ENCODE results near the gene TOMM6. TPM values are rescaled to one million over a fixed set of nuclear protein-coding genes. Genes with fewer than 3 reads are reported as not detected.
"Not testable (repeated sequence)": the region's sequence is repeated elsewhere in the genome, so short reads cannot be mapped to it uniquely, and the experiment has no call there.

Gene TOMM6
- total RNA-seq, 1 donor from 2014 or later: 88.1 TPM

DNA sequence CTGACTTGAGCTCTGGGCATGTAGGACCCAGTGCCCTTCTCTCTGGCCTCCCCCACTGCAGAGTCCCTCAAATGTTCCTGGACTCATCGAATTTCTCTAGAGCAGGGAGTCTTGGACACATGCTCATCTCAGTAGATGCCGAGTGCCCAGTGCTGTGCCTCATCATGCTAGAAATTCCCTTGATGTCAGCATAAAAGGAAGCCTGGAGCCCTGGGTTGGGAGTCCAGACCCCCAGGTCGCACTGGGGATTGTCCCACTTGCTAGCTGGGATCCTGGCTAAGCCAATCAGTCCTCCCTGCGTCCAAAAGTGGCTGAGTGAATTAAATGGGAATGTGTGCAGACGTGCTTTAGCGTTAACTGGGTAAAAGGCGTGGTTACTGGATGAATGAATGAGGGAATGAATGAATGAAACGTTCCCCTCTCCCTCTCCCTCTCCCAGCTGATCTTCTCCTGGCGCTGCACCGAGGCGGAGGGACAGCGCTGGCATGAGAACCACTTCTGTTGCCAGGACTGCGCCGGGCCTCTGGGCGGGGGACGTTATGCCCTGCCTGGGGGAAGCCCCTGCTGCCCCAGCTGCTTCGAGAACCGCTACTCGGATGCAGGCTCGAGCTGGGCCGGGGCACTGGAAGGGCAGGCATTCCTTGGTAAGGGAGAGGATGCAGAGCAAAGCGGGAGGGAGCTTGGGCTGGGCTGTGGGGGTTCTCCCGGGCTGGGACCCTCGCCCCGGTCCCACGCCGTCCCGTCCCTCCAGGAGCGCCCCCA is 1.6 kb upstream of the TOMM6 start:
- peak; percentile 71 for DNase-seq

DNA sequence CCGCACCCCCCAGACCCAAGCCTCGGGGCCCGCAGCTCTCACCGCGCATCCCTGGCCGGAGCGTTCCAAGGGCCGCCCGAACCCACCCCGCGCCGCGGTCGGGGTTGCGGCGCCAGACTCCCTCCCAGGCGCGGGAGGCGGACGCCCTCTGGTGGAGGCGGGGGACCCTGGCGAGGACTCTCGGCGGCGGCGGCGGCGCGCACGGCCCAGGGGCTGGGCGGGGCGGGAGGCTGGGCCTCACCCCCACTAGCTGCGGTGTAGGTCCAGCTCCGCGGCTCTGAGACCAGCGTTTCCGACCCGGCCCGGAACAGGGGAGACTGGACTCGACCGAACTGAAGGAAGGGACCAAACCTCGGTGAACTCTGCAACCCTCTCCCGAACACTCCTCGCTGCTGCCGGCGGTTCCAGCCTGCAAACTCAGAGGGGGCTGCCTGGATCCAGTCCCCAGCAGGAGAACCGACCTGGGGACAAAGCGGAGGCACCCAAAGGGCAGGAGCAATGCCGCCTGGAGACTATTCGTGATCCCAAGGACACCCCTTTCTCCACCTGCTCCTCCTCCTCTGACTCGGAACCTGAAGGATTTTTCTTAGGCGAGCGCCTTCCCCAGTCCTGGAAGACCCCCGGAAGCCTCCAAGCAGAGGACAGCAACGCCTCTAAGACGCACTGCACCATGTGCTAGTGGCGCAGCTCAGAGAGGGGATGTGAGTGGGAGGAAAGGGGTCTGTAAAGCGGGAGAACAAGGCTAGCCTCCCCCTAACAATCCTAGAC is 859 bp upstream of the TOMM6 start:
- peak; percentile 93 for DNase-seq

- no peak for DNase-seq
Observed at GRCh38 chr6:41789390-41789724, 1.9 kb downstream of the TOMM6 start.

DNA sequence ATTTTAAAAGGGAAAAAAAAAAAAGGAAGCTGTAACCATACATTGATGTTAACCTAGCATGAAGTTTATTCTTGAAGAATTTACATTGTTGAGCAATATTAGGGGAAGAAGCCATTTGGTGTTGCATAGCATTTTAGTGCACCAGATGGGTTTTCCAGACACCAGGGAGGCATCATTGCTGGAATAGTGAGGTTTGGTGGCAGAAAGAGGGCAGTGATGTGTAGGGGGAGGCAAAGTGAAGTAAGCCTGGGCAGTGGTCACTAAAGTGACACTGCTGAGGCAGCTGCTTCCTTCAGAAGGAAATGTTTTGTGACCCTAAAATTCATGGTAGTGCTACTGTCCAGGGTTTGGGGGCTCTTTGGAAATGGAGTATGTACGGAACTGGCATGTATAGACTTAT is 2.6 kb downstream of the TOMM6 start:
- no peak for DNase-seq

- no peak for DNase-seq
Observed at GRCh38 chr6:41791305-41791704, 3.8 kb downstream of the TOMM6 start.

GRCh38 chr6:41791984-41792383 is 4.5 kb downstream of the TOMM6 start:
- DNase-seq: no peak

DNA sequence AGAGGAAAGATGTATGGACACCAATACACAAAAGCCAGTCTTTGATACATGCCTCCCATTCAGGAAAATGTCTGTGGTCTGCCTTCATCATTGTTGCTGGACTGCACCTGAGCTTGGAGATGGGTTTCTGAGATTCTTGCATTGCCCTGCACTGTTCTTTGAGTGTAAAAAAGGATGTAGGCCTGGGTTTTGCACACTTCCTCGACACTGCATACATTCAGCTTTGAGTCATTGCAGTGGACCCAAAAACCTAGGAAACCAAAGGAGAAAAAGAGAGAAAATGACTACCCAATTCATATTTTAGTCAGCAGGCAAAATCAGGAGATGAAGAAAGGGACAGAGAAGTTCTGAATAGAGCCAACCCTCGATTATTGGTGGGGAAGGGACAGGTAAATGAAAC is 9.0 kb downstream of the TOMM6 start:
- DNase-seq: no peak

DNA sequence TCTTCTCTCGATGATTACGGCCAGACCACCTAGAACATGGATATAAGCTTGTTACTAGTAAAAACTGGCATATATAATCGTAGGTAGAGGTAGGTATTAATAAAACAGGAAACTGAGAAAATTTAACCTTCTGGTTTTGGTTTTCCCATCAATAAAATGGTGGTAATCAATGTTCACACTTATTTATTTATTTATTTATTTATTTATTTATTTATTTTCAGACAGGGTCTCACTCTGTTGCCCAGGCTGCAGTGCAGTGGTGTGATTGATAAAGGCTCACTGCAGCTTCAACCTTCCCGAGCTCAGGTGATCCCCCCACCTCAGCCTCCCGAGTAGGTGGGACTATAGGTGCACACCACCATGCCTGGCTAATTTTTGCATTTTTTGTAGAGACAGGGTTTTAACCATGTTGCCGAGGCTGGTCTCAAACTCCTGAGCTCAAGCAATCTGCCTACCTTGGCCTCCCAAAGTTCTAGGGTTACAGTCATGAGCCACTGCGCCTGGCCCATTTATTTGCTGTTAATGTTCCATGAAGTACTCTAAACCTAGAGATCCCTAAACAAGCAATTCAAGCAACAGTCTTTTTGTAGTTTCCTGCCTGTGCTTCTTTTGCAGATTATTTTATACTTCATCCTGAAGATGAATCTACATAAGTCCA is 11.5 kb downstream of the TOMM6 start:
- DNase-seq: no peak

DNA sequence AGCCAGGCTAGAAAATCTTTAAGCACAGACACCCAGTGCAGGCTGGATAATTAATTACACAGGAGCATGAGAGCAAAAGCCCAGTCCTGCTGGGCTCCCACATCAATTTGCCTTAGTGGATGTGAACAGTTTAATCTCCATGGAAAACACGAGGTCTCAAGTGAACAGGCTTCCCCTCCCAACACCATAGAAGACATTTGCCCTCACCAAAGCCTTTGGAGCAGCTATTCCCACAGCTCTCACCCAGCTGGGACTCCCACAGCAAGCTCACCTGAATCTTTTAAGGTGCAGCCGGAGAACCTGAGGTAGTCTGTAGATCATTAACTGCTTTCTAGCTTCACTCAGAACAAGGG is 12.0 kb downstream of the TOMM6 start:
- DNase-seq: no peak

DNA sequence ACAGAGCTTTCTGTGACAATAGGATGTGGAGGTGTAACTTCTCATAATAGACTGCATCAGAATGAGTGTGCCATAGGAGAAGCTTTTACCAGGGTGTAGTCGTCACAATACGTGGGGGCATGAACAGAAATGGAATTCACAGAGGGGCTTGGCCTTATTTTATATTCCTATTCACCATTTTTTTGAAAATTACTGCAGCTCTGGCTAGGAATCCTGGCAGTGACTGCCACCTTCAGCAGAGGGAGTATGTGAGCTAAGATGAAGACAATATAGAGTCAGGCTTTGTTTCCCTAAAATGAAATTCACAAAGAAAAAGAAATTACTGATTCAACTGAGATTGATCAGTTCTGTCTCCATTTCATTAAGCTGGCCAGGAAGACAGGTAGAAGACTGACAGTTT is 13.9 kb downstream of the TOMM6 start:
- DNase-seq: no peak

GRCh38 chr6:41805830-41806774 is 18.6 kb downstream of the TOMM6 start:
- DNase-seq: no peak

GRCh38 chr6:41811095-41811494 is 23.6 kb downstream of the TOMM6 start:
- no peak for DNase-seq

DNA sequence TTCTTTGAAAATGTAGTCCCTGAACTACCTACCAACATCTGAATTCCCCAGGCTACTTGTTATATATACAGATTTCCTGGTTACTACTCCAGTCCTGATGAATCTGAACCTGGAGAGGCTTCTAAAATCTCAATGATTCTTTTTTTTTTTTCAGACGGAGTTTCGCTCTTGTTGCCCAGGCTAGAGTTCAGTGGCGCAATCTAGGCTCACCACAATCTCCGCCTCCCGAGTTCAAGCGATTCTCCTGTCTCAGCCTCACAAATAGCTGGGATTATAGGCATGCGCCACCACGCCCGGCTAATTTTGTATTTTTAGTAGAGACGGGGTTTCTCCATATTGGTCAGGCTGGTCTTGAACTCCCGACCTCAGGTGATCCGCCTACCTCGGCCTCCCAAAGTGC is 24.5 kb downstream of the TOMM6 start:
- DNase-seq: not testable (repeated sequence)

DNA sequence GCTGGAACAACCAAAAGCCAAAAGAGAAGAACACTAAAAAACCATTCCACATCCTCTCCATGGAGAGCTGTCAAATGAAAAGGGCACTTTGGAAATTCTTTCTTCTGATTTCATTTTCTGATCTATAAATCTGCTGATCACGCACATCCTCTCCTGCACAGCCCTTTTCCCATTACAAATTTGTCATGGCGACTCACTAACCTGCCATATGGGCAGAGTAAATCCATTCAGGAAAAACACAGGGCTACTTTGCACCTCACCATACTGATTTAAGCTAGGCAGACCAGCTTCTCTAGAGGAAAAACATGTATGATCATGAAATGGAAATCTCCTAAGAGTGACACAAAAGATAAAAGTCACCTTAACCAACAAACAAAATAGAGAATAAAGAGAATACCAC is 26.0 kb downstream of the TOMM6 start:
- no peak for DNase-seq

- DNase-seq: no peak
Observed at GRCh38 chr6:41813956-41814355, 26.5 kb downstream of the TOMM6 start.

DNA sequence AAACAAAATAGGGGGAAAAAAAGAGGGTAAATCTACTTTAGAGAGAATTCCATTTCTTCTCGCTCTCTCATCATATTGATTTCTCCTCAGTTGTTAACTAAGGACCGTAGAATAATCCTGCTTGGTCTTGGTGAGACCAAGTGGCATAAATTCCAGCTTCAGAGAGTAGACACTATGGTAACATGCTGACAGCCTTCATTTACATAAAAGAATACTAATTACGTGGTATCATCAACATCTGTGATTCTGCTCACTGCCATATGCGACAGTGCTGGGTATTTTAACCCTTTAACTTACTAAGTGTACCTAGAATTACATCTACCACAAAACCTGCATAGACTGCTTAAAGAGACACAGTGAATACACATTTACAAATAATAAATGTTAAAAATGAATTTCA is 27.1 kb downstream of the TOMM6 start:
- no peak for DNase-seq

DNA sequence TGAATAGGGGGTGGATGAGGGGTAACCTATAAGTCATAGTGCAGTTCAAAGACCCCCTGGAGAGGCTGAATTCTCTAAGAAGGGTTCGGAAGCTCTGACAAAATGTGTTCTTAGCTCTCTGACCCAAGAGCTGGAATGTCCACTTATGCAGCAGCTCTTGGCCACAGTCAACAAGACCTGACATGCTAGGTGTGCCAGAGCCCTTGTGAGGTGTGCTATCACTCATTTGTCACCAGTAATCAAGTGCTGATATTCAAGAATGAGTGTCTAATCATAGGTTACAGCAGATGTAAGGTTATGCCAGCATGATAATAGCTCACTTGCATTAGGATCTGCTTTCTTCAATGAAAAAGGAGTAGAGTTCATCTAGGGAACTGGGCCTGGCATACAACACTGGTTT is 28.1 kb downstream of the TOMM6 start:
- DNase-seq: no peak

DNA sequence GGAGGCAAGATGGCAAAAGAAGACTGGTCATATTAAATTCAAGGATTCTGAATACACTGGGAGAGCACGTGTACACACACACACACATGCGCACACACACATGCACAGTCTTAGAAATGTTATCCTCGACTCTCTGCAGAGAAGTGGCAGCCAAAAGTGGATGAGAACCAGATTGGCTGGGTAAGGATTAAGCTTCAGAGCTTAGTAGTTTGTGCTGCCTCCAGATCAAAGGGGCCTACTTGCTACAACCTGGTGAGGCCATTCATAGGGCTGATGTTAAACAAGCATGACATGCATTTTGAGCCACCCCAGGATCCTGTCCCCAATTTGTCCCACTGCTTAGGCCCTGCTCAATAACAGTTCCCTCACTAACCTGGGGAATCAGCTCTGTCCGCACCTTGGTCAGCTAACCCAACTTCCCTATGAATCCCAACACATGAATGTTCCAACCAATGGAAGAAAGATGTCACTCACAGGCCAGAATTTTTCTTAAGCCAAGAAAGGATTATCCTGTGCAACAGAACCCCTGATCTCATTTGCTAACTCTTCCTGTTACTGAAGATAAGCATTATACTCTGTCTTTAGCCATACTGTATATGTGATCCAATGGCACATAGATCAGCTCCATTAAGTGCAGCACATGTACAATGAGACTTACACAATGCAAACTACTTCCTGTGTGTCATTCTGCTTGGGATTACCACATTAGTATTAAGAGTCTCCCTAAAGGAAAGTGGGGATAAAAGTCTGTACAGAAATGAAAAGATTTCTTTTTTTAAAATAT is 31.0 kb downstream of the TOMM6 start:
- DNase-seq: no peak

GRCh38 chr6:41821266-41821665 is 33.8 kb downstream of the TOMM6 start:
- no peak for DNase-seq

DNA sequence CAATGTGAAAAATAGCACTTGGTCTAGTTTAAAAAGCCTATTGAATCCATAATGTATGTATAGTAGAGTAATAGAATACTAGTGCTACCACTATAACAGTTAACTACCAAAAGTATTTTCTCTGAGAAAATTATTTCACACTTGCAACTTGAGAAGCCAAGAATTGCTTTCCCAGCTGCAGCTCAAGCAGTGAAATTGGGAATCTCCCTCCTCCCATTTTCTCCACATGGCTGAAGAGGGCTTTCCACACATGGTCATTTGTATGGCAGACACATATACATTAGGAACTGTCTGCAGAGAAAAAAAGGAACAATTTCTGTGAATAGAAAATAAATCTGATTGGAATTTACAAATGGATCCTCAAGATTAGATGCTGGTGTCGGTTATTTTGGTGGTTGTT is 34.5 kb downstream of the TOMM6 start:
- DNase-seq: peak; percentile 55

DNA sequence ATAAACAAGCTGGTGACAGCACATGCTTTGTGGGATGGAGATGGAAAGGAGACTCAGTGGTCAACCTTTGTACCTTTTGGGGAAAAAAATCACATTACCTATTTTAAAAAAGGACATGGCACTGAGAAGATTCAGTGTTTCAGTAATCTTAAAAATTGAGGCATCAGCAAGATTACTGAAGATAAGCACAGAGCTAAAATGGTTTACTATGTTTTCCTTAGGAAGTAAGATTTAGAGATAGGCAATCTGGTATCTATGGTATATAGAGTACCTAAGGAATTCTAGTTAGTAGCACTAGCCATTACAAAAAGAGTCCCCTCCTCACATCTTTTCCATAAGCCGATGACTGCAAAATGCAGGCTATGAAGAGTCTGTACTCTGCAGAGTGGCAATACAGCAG is 35.7 kb downstream of the TOMM6 start:
- no peak for DNase-seq

Measured in tongue (tissue), 2 donors.